ENCODE measurements around the gene TRPM5. TPM values are rescaled to one million over a fixed set of nuclear protein-coding genes. Genes with fewer than 3 reads are reported as not detected.

TRPM5 gene
- total RNA-seq, 4 donors from 2014 or later: not detected

DNA sequence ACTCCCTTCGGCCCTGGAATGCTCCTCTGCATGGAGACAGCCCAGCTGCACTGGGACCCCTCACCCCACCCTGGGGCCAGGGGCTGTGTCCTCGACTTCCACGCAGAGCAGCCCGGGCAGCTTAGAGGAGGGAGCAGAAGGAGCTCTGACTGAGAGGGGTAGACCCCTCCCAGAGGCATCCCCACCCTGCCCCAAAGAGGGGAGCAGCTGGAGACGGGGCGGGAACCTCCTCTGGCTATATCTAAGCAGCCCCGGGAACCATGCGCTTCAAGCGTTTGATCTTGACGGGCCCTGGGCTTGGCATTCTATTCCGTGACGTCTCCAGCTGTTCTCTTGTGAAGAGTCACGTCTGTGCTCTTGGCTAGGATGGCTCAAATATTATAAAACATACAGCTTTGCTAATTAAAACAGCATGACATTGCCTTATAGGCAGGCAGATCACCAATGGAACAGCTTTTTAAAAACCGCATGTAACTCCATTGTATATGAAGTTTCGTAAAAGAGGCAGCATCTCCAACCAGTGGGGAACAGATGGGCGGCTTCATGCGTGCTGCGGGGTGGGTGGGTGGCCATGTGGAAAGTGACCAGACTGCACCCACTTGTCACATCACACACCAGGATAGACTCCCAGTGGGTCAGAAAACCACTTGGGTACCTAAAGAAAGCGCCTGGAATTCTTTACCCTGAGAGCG is 8.2 kb upstream of the TRPM5 start:
- no peak for TF ChIP-seq POLR2A (IDR thresholded peaks at IDR 0.05)
- in situ Hi-C loops (cut with MboI; ENCODE audit: low sequenced_read_pairs in 4 of 4) (no loop called here), intact Hi-C loops (cut with DNase I; ENCODE audit: low total_unique reads) (no loop called here)
- no peak for DNase-seq
- no peak for ATAC-seq
- no peak overlapping the region for H3K27ac ChIP-seq
- H3K4me3 ChIP-seq: no peak overlapping the region
- peaks cover 0 to 29% (median 11%) of the 10 kb centered on the region in 3 donors for H3K27me3 ChIP-seq
- H3K4me1 ChIP-seq: no peaks in the 10 kb centered on the region
- H3K9me3 ChIP-seq: no peaks in the 10 kb centered on the region
- no peaks in the 10 kb centered on the region for H3K36me3 ChIP-seq

GRCh38 chr11:2451916-2452315 is 7.6 kb upstream of the TRPM5 start:
- DNase-seq (peak in 1 of 2 donors; percentile 5), ATAC-seq (no peak)
- in situ Hi-C loops (cut with MboI; ENCODE audit: low sequenced_read_pairs in 4 of 4) (no loop called here), intact Hi-C loops (cut with DNase I; ENCODE audit: low total_unique reads) (no loop called here)
- H3K36me3 ChIP-seq: no peaks in the 10 kb centered on the region
- TF ChIP-seq CTCF (IDR thresholded peaks at IDR 0.05 in 4 of 5, conservative IDR thresholded peaks at IDR 0.05 in 1 of 5) (no peak), POLR2A (IDR thresholded peaks at IDR 0.05) (no peak)
- H3K27ac ChIP-seq: no peak overlapping the region
- no peak overlapping the region for H3K4me3 ChIP-seq
- peaks cover 4 to 29% (median 11%) of the 10 kb centered on the region in 3 donors for H3K27me3 ChIP-seq
- H3K9me3 ChIP-seq: no peaks in the 10 kb centered on the region
- no peaks in the 10 kb centered on the region for H3K4me1 ChIP-seq

DNA sequence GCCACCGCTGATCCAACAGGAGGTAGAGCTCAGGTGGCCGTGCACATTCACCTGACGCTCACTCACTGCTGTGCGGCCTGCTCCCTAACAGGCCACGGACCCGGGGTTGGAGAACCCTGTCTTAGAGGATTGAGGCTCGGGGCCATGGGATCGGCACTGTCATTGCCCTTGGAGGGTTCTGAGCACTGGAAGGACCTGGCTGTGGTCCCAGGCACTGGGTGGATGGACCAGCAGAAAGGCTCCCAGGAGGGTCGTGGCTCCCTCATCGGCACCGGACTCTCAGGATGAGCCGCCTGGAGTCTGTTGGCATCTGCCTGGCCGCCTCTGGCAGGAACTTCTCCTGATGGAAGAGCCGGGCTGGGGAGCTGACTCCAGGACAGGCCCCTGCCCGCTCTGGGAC is 7.0 kb upstream of the TRPM5 start:
- Histone ChIP-seq H3K4me3 (no peak overlapping the region), H3K27me3 (peaks cover 4 to 33% (median 13%) of the 10 kb centered on the region in 3 donors), H3K36me3 (no peaks in the 10 kb centered on the region), H3K9me3 (no peaks in the 10 kb centered on the region), H3K27ac (no peak overlapping the region), H3K4me1 (no peaks in the 10 kb centered on the region)
- intact Hi-C loops (cut with DNase I; ENCODE audit: low total_unique reads) (no loop called here), in situ Hi-C loops (cut with MboI; ENCODE audit: low sequenced_read_pairs in 4 of 4) (no loop called here)
- DNase-seq: peak in 1 of 2 donors; percentile 7
- TF ChIP-seq CTCF (IDR thresholded peaks at IDR 0.05 in 4 of 5, conservative IDR thresholded peaks at IDR 0.05 in 1 of 5): no peak
- TF ChIP-seq POLR2A (IDR thresholded peaks at IDR 0.05): no peak
- no peak for ATAC-seq

- Histone ChIP-seq H3K27ac (no peak overlapping the region), H3K36me3 (no peaks in the 10 kb centered on the region), H3K9me3 (no peaks in the 10 kb centered on the region), H3K4me1 (no peaks in the 10 kb centered on the region), H3K4me3 (no peak overlapping the region), H3K27me3 (peaks cover 10 to 42% (median 22%) of the 10 kb centered on the region in 3 donors)
- TF ChIP-seq POLR2A (IDR thresholded peaks at IDR 0.05): no peak
- DNase-seq (no peak), ATAC-seq (no peak)
- in situ Hi-C loops (cut with MboI; ENCODE audit: low sequenced_read_pairs in 4 of 4): no loop called here
- intact Hi-C loops (cut with DNase I; ENCODE audit: low total_unique reads): no loop called here
Measured at GRCh38 chr11:2450321-2451041, 6.2 kb upstream of the TRPM5 start.

GRCh38 chr11:2449548-2450320 is 5.4 kb upstream of the TRPM5 start:
- no peaks in the 10 kb centered on the region for H3K4me1 ChIP-seq
- H3K27me3 ChIP-seq: peaks cover 13 to 44% (median 25%) of the 10 kb centered on the region in 3 donors
- no peaks in the 10 kb centered on the region for H3K36me3 ChIP-seq
- H3K9me3 ChIP-seq: no peaks in the 10 kb centered on the region
- no peak for TF ChIP-seq CTCF (IDR thresholded peaks at IDR 0.05 in 4 of 5, conservative IDR thresholded peaks at IDR 0.05 in 1 of 5)
- no peak for TF ChIP-seq POLR2A (IDR thresholded peaks at IDR 0.05)
- DNase-seq: no peak
- in situ Hi-C loops (cut with MboI; ENCODE audit: low sequenced_read_pairs in 4 of 4): loop anchor here in 2 of 4 donors (25.0 kb wide), 2 partner anchors 262 to 438 kb away; partner anchors contain the start of gene CDKN1C (in 1 of the 2)
- intact Hi-C loops (cut with DNase I; ENCODE audit: low total_unique reads): no loop called here
- ATAC-seq: no peak
- no peak overlapping the region for H3K4me3 ChIP-seq
- no peak overlapping the region for H3K27ac ChIP-seq

Measured in gastrocnemius medialis (tissue), 4 donors.